H9 (cell line): Measurements from ENCODE around the gene TPGS1. TPM values are rescaled to one million over a fixed set of nuclear protein-coding genes. Genes with fewer than 3 reads are reported as not detected.

ENCODE experiments used
- DNase-seq: peaks from one replicate; pipeline ENCODE4 v3.0.0-alpha.2; 2017
- H2AFZ ChIP-seq: one replicate; pipeline ENCODE4 v1.6.1; 2013; ENCODE audit warnings: mild to moderate bottlenecking, low read length, control low read depth, moderate library complexity
- H2AK5ac ChIP-seq: 2 replicates; pipeline ENCODE4 v1.6.1; 2013; ENCODE audit warnings: low read length, control low read depth, mixed read lengths; ENCODE audit not compliant: insufficient read length
- H2BK120ac ChIP-seq: one replicate; pipeline ENCODE4 v1.6.1; 2013; ENCODE audit warnings: low read depth, mild to moderate bottlenecking, low read length, control low read depth, inconsistent platforms; ENCODE audit not compliant: poor library complexity, severe bottlenecking
- H2BK12ac ChIP-seq: 2 replicates; pipeline ENCODE4 v1.6.1; 2013; ENCODE audit warnings: low read length, control low read depth, mixed read lengths, low read depth; ENCODE audit not compliant: insufficient read length
- H2BK15ac ChIP-seq: 2 replicates; pipeline ENCODE4 v1.6.1; 2013; ENCODE audit warnings: low read depth, low read length, control low read depth
- H2BK20ac ChIP-seq: one replicate; pipeline ENCODE4 v1.6.1; 2013; ENCODE audit warnings: low read depth, mild to moderate bottlenecking, low read length, control low read depth, inconsistent platforms; ENCODE audit not compliant: poor library complexity, severe bottlenecking
- H2BK5ac ChIP-seq: 2 replicates; pipeline ENCODE4 v1.6.1; 2013; ENCODE audit warnings: low read length, control low read depth, mixed read lengths; ENCODE audit not compliant: insufficient read length
- H3K14ac ChIP-seq: 2 replicates; pipeline ENCODE4 v1.6.1; 2013; ENCODE audit warnings: low read length, control low read depth; ENCODE audit not compliant: insufficient read depth
- H3K18ac ChIP-seq: 2 replicates; pipeline ENCODE4 v1.6.1; 2013; ENCODE audit warnings: low read depth, mild to moderate bottlenecking, mixed read lengths, low read length, control low read depth; ENCODE audit not compliant: insufficient read length
- H3K23ac ChIP-seq: 2 replicates; pipeline ENCODE4 v1.6.1; 2013; ENCODE audit warnings: low read length, control low read depth, mixed read lengths, low read depth; ENCODE audit not compliant: insufficient read length
- H3K23me2 ChIP-seq: 2 replicates; pipeline ENCODE4 v1.6.1; 2013; ENCODE audit warnings: low read depth, mild to moderate bottlenecking, mixed read lengths, low read length, control low read depth; ENCODE audit not compliant: insufficient read length, poor library complexity, severe bottlenecking
- H3K27ac ChIP-seq: 2 replicates; pipeline ENCODE4 v1.5.1; 2013; ENCODE audit warnings: low read length, control low read depth, mixed read lengths, low read depth; ENCODE audit not compliant: insufficient read length
- H3K27me3 ChIP-seq: 2 replicates; pipeline ENCODE4 v1.6.1; 2013; ENCODE audit warnings: low read length, control low read depth, inconsistent platforms; ENCODE audit not compliant: insufficient read depth
- H3K4ac ChIP-seq: 2 replicates; pipeline ENCODE4 v1.6.1; 2013; ENCODE audit warnings: low read depth, mild to moderate bottlenecking, control low read depth, inconsistent platforms, low read length, moderate library complexity
- H3K4me1 ChIP-seq: 2 replicates; pipeline ENCODE4 v1.6.1; 2013; ENCODE audit warnings: low read length, control low read depth, inconsistent platforms; ENCODE audit not compliant: insufficient read depth
- H3K4me2 ChIP-seq: 2 replicates; pipeline ENCODE4 v1.6.1; 2013; ENCODE audit warnings: low read length, control low read depth, mixed read lengths; ENCODE audit not compliant: insufficient read length, insufficient read depth
- H3K56ac ChIP-seq: 2 replicates; pipeline ENCODE4 v1.6.1; 2013; ENCODE audit warnings: low read depth, mild to moderate bottlenecking, mixed read lengths, low read length, control low read depth; ENCODE audit not compliant: insufficient read length
- H3K79me1 ChIP-seq: 2 replicates; pipeline ENCODE4 v1.6.1; 2013; ENCODE audit warnings: low read depth, mild to moderate bottlenecking, moderate library complexity, low read length, control low read depth, inconsistent platforms; ENCODE audit not compliant: insufficient read depth, poor library complexity, severe bottlenecking
- H3K79me2 ChIP-seq: 2 replicates; pipeline ENCODE4 v1.6.1; 2013; ENCODE audit warnings: low read length, control low read depth, inconsistent platforms; ENCODE audit not compliant: insufficient read depth
- H3K9ac ChIP-seq: 2 replicates; pipeline ENCODE4 v1.6.1; 2013; ENCODE audit warnings: low read length, control low read depth, mixed read lengths; ENCODE audit not compliant: insufficient read length; ENCODE audit errors: extremely low read depth
- H3K9me3 ChIP-seq: one replicate; pipeline ENCODE4 v1.6.1; 2013; ENCODE audit warnings: low read depth, low read length, inconsistent platforms; ENCODE audit not compliant: control insufficient read depth
- H3T11ph ChIP-seq: one replicate; pipeline ENCODE4 v1.6.1; 2013; ENCODE audit warnings: mild to moderate bottlenecking, low read length, control low read depth, inconsistent platforms
- H4K20me1 ChIP-seq: one replicate; pipeline ENCODE4 v1.6.1; 2013; ENCODE audit not compliant: control insufficient read depth, insufficient read length, insufficient read depth
- H4K5ac ChIP-seq: 2 replicates; pipeline ENCODE4 v1.6.1; 2013; ENCODE audit warnings: low read depth, mild to moderate bottlenecking, mixed read lengths, low read length, control low read depth; ENCODE audit not compliant: insufficient read length
- H4K8ac ChIP-seq: replicated peaks from 2 replicates; pipeline ENCODE4 v1.6.1; 2013; ENCODE audit warnings: low read length, control low read depth, mixed read lengths, low read depth; ENCODE audit not compliant: insufficient read length
- H4K91ac ChIP-seq: 2 replicates; pipeline ENCODE4 v1.6.1; 2013; ENCODE audit warnings: low read depth, mild to moderate bottlenecking, moderate library complexity, mixed read lengths, low read length, control low read depth; ENCODE audit not compliant: insufficient read length
- H3K27ac Mint-ChIP-seq, 3 experiments: 2 replicates in 2 of 3; 3 replicates in 1 of 3; pipeline ENCODE4 v1.8.0; 2020 to 2021; ENCODE audit warnings: mixed read lengths in 3 of 3, mild to moderate bottlenecking in 1 of 3, moderate library complexity in 1 of 3
- H3K27me3 Mint-ChIP-seq: 2 replicates; pipeline ENCODE4 v1.8.0; 2021; ENCODE audit warnings: low read depth, mild to moderate bottlenecking, moderate library complexity, mixed read lengths
- H3K36me3 Mint-ChIP-seq, 3 experiments: 2 replicates in 2 of 3; 3 replicates in 1 of 3; pipeline ENCODE4 v1.8.0; 2020 to 2021; ENCODE audit warnings: low read depth in 3 of 3, mixed read lengths in 3 of 3; ENCODE audit not compliant: insufficient read depth in 1 of 3
- H3K4me1 Mint-ChIP-seq, 2 experiments: 2 replicates each; pipeline ENCODE4 v1.8.0; 2020; ENCODE audit warnings: mixed read lengths in 2 of 2
- H3K4me3 Mint-ChIP-seq, 2 experiments: 2 replicates in 1 of 2; 3 replicates in 1 of 2; pipeline ENCODE4 v1.8.0; 2020 to 2021; ENCODE audit warnings: mild to moderate bottlenecking in 2 of 2, mixed read lengths in 2 of 2, moderate library complexity in 1 of 2
- H3K9me3 Mint-ChIP-seq, 2 experiments: 2 replicates in 1 of 2; 3 replicates in 1 of 2; pipeline ENCODE4 v1.8.0; 2020; ENCODE audit warnings: mild to moderate bottlenecking in 2 of 2, mixed read lengths in 2 of 2, moderate library complexity in 1 of 2
- CTCF ChIP-seq: fragments of 200-600 bp; sonication (generic); conservative IDR thresholded peaks from 3 replicates; pipeline ENCODE4 v1.8.0; 2021; ENCODE audit warnings: antibody characterized with exemption, mild to moderate bottlenecking
- WGBS: extraction: QIAGEN DNeasy Blood & Tissue Kit; methylation state at CpG from one replicate; pipeline ENCODE4 v1.1.7; 2013; ENCODE audit warnings: missing lambda C conversion rate, low lambda C conversion rate, mixed read lengths; ENCODE audit not compliant: insufficient read length; ENCODE audit errors: extremely low coverage; 5-methylcytosine and 5-hydroxymethylcytosine counted together
- total RNA-seq: library from RNA; stranded (reverse); gene quantifications from 2 replicates; pipeline ENCODE4 v1.2.1, GENCODE V29; 2021

Gene TPGS1
- total RNA-seq, 1 experiment from 2014 or later: 7.4 TPM

DNA sequence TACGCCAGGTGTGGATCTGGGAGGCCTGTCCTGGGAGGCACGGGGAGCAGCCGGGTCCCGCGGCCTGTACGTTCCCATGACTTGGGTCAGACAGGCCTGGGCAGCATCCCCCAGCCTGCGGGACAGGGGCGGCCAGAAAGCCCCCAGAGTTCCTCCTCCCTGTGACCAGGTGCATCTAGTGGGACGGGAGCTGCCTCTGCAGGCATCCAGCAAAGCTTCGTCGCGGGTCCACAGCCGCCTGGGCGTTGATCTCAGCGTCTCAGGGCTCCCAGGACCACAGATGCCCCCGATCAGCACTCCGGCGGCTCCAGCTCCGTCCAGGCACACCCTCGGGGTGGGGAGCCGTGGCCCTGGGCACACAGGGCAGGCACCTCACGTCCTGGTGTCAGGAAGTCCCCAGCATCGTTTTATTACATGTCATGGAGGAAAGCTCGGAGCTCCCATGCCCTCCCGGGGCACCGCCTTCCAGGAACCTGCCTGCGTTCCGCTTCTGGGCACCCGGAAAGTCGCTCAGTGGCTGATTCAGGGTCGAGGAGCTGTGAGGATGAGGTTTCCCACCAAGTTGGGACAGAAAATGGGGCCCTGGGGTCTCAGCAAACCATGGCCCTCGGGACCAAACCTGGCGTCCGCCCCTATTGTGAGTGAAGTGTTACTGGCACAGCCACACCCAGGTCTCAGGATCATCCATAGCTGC, 35.0 kb downstream of the TPGS1 start:
- no peak overlapping the region for H2AFZ ChIP-seq
- no peaks in the 10 kb centered on the region for H3K27me3 ChIP-seq
- H3K23me2 ChIP-seq: no peaks in the 10 kb centered on the region
- no peak overlapping the region for H2AK5ac ChIP-seq
- H3K9me3 Mint-ChIP-seq: no peaks in the 10 kb centered on the region
- no peak overlapping the region for H4K91ac ChIP-seq
- H4K5ac ChIP-seq: no peak overlapping the region
- no peak overlapping the region for H2BK120ac ChIP-seq
- no peak overlapping the region for H3K4me3 Mint-ChIP-seq
- no peaks in the 10 kb centered on the region for H3K79me1 ChIP-seq
- no peak overlapping the region for H2BK20ac ChIP-seq
- H3K23ac ChIP-seq: no peak overlapping the region
- no peak overlapping the region for H3K9ac ChIP-seq
- no peak for TF ChIP-seq CTCF
- H3K27ac ChIP-seq: no peak overlapping the region
- H3K18ac ChIP-seq: no peak overlapping the region
- WGBS: no CpG with 5 or more reads among the region's 34 CpGs
- H3K4me2 ChIP-seq: no peak overlapping the region
- H4K8ac ChIP-seq: no peak overlapping the region
- no peak overlapping the region for H3K56ac ChIP-seq
- H3T11ph ChIP-seq: no peak overlapping the region
- H2BK5ac ChIP-seq: no peak overlapping the region
- DNase-seq: peak; percentile 24
- H3K4me1 Mint-ChIP-seq: peaks cover 0 to 2% of the 10 kb centered on the region in 2 experiments; a peak in 2 of 4 replicates
- H2BK12ac ChIP-seq: no peak overlapping the region
- 0 out of 7 replicates have a peak overlapping the region, but pooled peaks of 1 of the 3 experiments have one; percentile 63 for H3K27ac Mint-ChIP-seq
- no peak overlapping the region for H3K14ac ChIP-seq
- no peaks in the 10 kb centered on the region for H3K79me2 ChIP-seq
- no peaks in the 10 kb centered on the region for H3K9me3 ChIP-seq
- peaks cover 10 to 27% (median 21%) of the 10 kb centered on the region in 3 experiments for H3K36me3 Mint-ChIP-seq
- H3K27me3 Mint-ChIP-seq: peaks cover 11% of the 10 kb centered on the region
- H3K4ac ChIP-seq: no peak overlapping the region
- no peaks in the 10 kb centered on the region for H4K20me1 ChIP-seq
- H3K4me1 ChIP-seq: no peaks in the 10 kb centered on the region
- no peak overlapping the region for H2BK15ac ChIP-seq
